H1 (cell line): ENCODE measurements around the gene SLC10A6. TPM values are rescaled to one million over a fixed set of nuclear protein-coding genes. Genes with fewer than 3 reads are reported as not detected.

Experiments
- ATF2 ChIP-seq: IDR thresholded peaks from 2 replicates; pipeline ENCODE4 v1.6.1; 2012; ENCODE audit warnings: low read length, inconsistent platforms
- CHD2 ChIP-seq: IDR thresholded peaks from 2 replicates; pipeline ENCODE4 v1.6.1; 2012; ENCODE audit warnings: low read length, improper control_type of control experiment
- HDAC2 ChIP-seq, 2 experiments: fragments of 300-600 bp in 1 of 2; sonication (generic) in 1 of 2; IDR thresholded peaks; 2 replicates each; pipeline ENCODE4 v1.6.1; 2011 to 2012; ENCODE audit warnings: low read depth in 2 of 2, low read length in 2 of 2, mild to moderate bottlenecking in 2 of 2, moderate library complexity in 2 of 2, borderline replicate concordance in 1 of 2, inconsistent platforms in 1 of 2
- TEAD4 ChIP-seq: IDR thresholded peaks from 2 replicates; pipeline ENCODE4 v1.6.1; 2012; ENCODE audit warnings: low read depth, low read length, inconsistent platforms, mixed read lengths
- USF2 ChIP-seq: IDR thresholded peaks from 2 replicates; pipeline ENCODE4 v1.6.1; 2011; ENCODE audit warnings: low read length, improper control_type of control experiment
- polyA plus RNA-seq, 7 experiments: library from polyadenylated mRNA; depleted of rRNA in 3 of 7; stranded (reverse) in 5 of 7; unstranded in 2 of 7; fragments of >200 nt in 5 of 7; fragments of 200-250 nt in 2 of 7; gene quantifications; 1 replicate in 5 of 7; 2 replicates in 1 of 7; 4 replicates in 1 of 7; pipeline versions ENCODE4 v1.2.1 to v1.2.3, GENCODE V29; 2011 to 2013; ENCODE audit warnings: missing spikeins in 2 of 7, mixed read lengths in 2 of 7
- total RNA-seq: library from RNA; stranded (reverse); fragmentation: NEBNext Ultra II Directional; extraction: Animal tissue kit (Norgen Biotek cat#: 25700); gene quantifications from 2 replicates; pipeline ENCODE4 v1.2.1, GENCODE V29; 2021

Gene SLC10A6
- total and polyA plus RNA-seq, 2 of the 8 experiments (the other 6 are each of a cell fraction or from before 2014, with no cell fraction given): not detected

GRCh38 chr4:86853209-86853608 lies 4.0 kb upstream of the SLC10A6 start (continued):
- TF ChIP-seq USF2 (no peak), ATF2 (no peak), CHD2 (no peak), HDAC2 (IDR thresholded peaks at IDR 0.05; ENCODE audit: borderline replicate concordance in 1 of 2, low read depth in 2 of 2, low read length in 2 of 2) (no peak), TEAD4 (no peak)
